Measurements from ENCODE around the gene COPS7B. TPM values are rescaled to one million over a fixed set of nuclear protein-coding genes. Genes with fewer than 3 reads are reported as not detected.

Gene COPS7B
- total and polyA plus RNA-seq, 10 of the 15 experiments (the other 5 are each of a cell fraction or from before 2014, with no cell fraction given) = 6.3 to 58.8 (median 40.4) TPM

- TF ChIP-seq RELB (IDR thresholded peaks at IDR 0.05; ENCODE audit: low read depth) (peak; percentile 100), LARP7 (IDR thresholded peaks at IDR 0.05) (peak; percentile 93), ELK1 (IDR thresholded peaks at IDR 0.05; ENCODE audit: low read depth, low read length) (peak; percentile 83), NR2C1 (IDR thresholded peaks at IDR 0.05) (peak; percentile 87), CREB1 (IDR thresholded peaks at IDR 0.05; ENCODE audit: low read depth) (peak; percentile 82), SRF (IDR thresholded peaks at IDR 0.05; ENCODE audit: low read depth in 2 of 2, low read length in 2 of 2) (peak; percentile 63 to 94), MTA2 (IDR thresholded peaks at IDR 0.05; ENCODE audit: low read depth) (no peak), ZBTB40 (IDR thresholded peaks at IDR 0.05; ENCODE audit: borderline replicate concordance) (peak; percentile 98), WRNIP1 (IDR thresholded peaks at IDR 0.05; ENCODE audit: borderline replicate concordance, low read depth, low read length) (no peak), SP1 (IDR thresholded peaks at IDR 0.05; ENCODE audit: low read depth, low read length) (peak; percentile 86), ZNF622 (IDR thresholded peaks at IDR 0.05) (no peak), BHLHE40 (IDR thresholded peaks at IDR 0.05; ENCODE audit: borderline replicate concordance in 1 of 2, low read depth in 2 of 2, low read length in 1 of 2) (peak; percentile 98 to 99), KDM1A (IDR thresholded peaks at IDR 0.05; ENCODE audit: borderline replicate concordance) (no peak), EZH2 (IDR thresholded peaks at IDR 0.05; ENCODE audit: borderline replicate concordance, control insufficient read depth, low read depth, low read length) (no peak), RAD21 (IDR thresholded peaks at IDR 0.05; ENCODE audit: insufficient read depth, low read depth, low read length) (peak; percentile 40; the same call in 1 of the 2 replicates), DPF2 (IDR thresholded peaks at IDR 0.05) (peak; percentile 78), E2F8 (IDR thresholded peaks at IDR 0.05; ENCODE audit: low read depth, partially characterized antibody) (no peak), RUNX3 (IDR thresholded peaks at IDR 0.05; ENCODE audit: low read length) (peak; percentile 61), SMAD1 (IDR thresholded peaks at IDR 0.05; ENCODE audit: low read depth, partially characterized antibody) (no peak), IKZF1 (conservative IDR thresholded peaks at IDR 0.05) (peak; percentile 95), SPI1 (IDR thresholded peaks at IDR 0.05; ENCODE audit: borderline replicate concordance, insufficient read depth, low read depth, low read length) (peak; percentile 86; the same call in 1 of the 2 replicates)
These were observed at the start of gene COPS7B (continued) for GRCh38 chr2:231786177-231786916.

All from GM12878 (cell line).